ENCODE results near the gene ITGAL. TPM values are rescaled to one million over a fixed set of nuclear protein-coding genes. Genes with fewer than 3 reads are reported as not detected.

ITGAL gene
- total and polyA plus RNA-seq, 2 of the 13 experiments (the other 11 are each of a cell fraction or from before 2014, with no cell fraction given) = 0.86 to 1.2 TPM

GRCh38 chr16:30553393-30553899 lies 80.9 kb downstream of the ITGAL start:
- Histone ChIP-seq H3K79me2 (ENCODE audit: insufficient read depth, low read length) (peaks cover 21% of the 10 kb centered on the region), H3K27me3 (ENCODE audit: control insufficient read depth in 1 of 2, insufficient read depth in 2 of 2, low read length in 2 of 2) (no peaks in the 10 kb centered on the region), H4K20me1 (ENCODE audit: insufficient read depth, low read length) (no peaks in the 10 kb centered on the region), H3K4me1 (ENCODE audit: insufficient read depth, low read length) (peaks cover 50% of the 10 kb centered on the region), H3K4me3 (replicated peaks in 1 of 3; ENCODE audit: insufficient read depth in 1 of 3, low read depth in 2 of 3, low read length in 3 of 3) (no peak overlapping the region), H3K9me3 (ENCODE audit: low read length) (no peaks in the 10 kb centered on the region), H3K9ac (ENCODE audit: insufficient read depth, low read depth, low read length) (no peak overlapping the region), H3K4me2 (ENCODE audit: low read depth, low read length) (no peak overlapping the region), H3K36me3 (replicated peaks in 1 of 2; ENCODE audit: control insufficient read depth in 1 of 2, insufficient read depth in 2 of 2, low read length in 2 of 2) (peaks cover 0 to 25% of the 10 kb centered on the region in 2 experiments; a peak in 4 of 5 replicates), H3K27ac (ENCODE audit: extremely low read length, insufficient read depth, low read length) (no peak overlapping the region), H2AFZ (ENCODE audit: low read length) (no peak overlapping the region)
- FAIRE-seq (no peak), DNase-seq (ENCODE audit: low spot score) (no peak), ATAC-seq (no peak)
- POLR2A ChIA-PET = interaction anchor here (1.0 to 2.2 kb wide), 2 partner anchors 12 to 20 kb away, joined by 4 to 12 read pairs; no protein-coding TSS in a partner anchor
- CTCF ChIA-PET (ENCODE audit: low intra/inter-chr PET ratio, low total read pairs) = no interaction called here
- in situ Hi-C loops (cut with HindIII; ENCODE audit: extremely low pct_ligation_motif_present, low pct_unique_long_range_greater_than_20kb) = no loop called here
- WGBS (ENCODE audit: low lambda C conversion rate) = 97% methylated on average over 2 of the region's 2 CpGs
- BruUV-seq (replicated peaks) = no TSS peak
- intact Hi-C loops (cut with micrococcal nuclease; ENCODE audit: unreplicated experiment) = no loop called here
- TF ChIP-seq, protein P1, sequence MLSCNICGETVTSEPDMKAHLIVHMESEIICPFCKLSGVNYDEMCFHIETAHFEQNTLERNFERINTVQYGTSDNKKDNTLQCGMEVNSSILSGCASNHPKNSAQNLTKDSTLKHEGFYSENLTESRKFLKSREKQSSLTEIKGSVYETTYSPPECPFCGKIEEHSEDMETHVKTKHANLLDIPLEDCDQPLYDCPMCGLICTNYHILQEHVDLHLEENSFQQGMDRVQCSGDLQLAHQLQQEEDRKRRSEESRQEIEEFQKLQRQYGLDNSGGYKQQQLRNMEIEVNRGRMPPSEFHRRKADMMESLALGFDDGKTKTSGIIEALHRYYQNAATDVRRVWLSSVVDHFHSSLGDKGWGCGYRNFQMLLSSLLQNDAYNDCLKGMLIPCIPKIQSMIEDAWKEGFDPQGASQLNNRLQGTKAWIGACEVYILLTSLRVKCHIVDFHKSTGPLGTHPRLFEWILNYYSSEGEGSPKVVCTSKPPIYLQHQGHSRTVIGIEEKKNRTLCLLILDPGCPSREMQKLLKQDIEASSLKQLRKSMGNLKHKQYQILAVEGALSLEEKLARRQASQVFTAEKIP (CRISPR knock-in tag; IDR thresholded peaks at IDR 0.05; ENCODE audit: borderline replicate concordance) = no peak
- TF ChIP-seq ARNTL (CRISPR knock-in tag; IDR thresholded peaks at IDR 0.05) = no peak
- TF ChIP-seq ZNF17 (CRISPR knock-in tag; IDR thresholded peaks at IDR 0.05) = no peak
- no peak for TF ChIP-seq RARA (CRISPR knock-in tag; IDR thresholded peaks at IDR 0.05)
- no peak for TF ChIP-seq PHF21A (CRISPR knock-in tag; IDR thresholded peaks at IDR 0.05)
- TF ChIP-seq UBTF (CRISPR knock-in tag; IDR thresholded peaks at IDR 0.05) = no peak
- no peak for TF ChIP-seq RFXANK (CRISPR knock-in tag; IDR thresholded peaks at IDR 0.05)
- peak in 1 of 2 experiments; percentile 26; a peak in 1 of 4 replicates for TF ChIP-seq POLR2A (IDR thresholded peaks at IDR 0.05; ENCODE audit: insufficient read depth in 1 of 2, low read depth in 2 of 2, low read length in 2 of 2)
- no peak for TF ChIP-seq CCAR2 (optimal IDR thresholded peaks at IDR 0.05; ENCODE audit: low read depth, low read length)
- TF ChIP-seq PAWR (CRISPR knock-in tag; IDR thresholded peaks at IDR 0.05; ENCODE audit: borderline replicate concordance) = no peak
- TF ChIP-seq ZNF501 (CRISPR knock-in tag; IDR thresholded peaks at IDR 0.05) = no peak
- no peak for TF ChIP-seq POGZ (CRISPR knock-in tag; IDR thresholded peaks at IDR 0.05)
- TF ChIP-seq, protein P2, sequence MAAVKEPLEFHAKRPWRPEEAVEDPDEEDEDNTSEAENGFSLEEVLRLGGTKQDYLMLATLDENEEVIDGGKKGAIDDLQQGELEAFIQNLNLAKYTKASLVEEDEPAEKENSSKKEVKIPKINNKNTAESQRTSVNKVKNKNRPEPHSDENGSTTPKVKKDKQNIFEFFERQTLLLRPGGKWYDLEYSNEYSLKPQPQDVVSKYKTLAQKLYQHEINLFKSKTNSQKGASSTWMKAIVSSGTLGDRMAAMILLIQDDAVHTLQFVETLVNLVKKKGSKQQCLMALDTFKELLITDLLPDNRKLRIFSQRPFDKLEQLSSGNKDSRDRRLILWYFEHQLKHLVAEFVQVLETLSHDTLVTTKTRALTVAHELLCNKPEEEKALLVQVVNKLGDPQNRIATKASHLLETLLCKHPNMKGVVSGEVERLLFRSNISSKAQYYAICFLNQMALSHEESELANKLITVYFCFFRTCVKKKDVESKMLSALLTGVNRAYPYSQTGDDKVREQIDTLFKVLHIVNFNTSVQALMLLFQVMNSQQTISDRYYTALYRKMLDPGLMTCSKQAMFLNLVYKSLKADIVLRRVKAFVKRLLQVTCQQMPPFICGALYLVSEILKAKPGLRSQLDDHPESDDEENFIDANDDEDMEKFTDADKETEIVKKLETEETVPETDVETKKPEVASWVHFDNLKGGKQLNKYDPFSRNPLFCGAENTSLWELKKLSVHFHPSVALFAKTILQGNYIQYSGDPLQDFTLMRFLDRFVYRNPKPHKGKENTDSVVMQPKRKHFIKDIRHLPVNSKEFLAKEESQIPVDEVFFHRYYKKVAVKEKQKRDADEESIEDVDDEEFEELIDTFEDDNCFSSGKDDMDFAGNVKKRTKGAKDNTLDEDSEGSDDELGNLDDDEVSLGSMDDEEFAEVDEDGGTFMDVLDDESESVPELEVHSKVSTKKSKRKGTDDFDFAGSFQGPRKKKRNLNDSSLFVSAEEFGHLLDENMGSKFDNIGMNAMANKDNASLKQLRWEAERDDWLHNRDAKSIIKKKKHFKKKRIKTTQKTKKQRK (IDR thresholded peaks at IDR 0.05; ENCODE audit: low read length) = no peak
- no peak for TF ChIP-seq DMAP1 (CRISPR knock-in tag; IDR thresholded peaks at IDR 0.05)
- no peak for TF ChIP-seq EEA1 (CRISPR knock-in tag; IDR thresholded peaks at IDR 0.05; ENCODE audit: borderline replicate concordance)
- TF ChIP-seq ZSCAN9 (CRISPR knock-in tag; IDR thresholded peaks at IDR 0.05; ENCODE audit: borderline replicate concordance) = no peak
- TF ChIP-seq ZNF205 (CRISPR knock-in tag; IDR thresholded peaks at IDR 0.05) = 0 out of 2 replicates have a peak, but pooled peaks have one; percentile 13
- TF ChIP-seq ATF7-NPFF (CRISPR knock-in tag; IDR thresholded peaks at IDR 0.05; ENCODE audit: low read depth) = no peak
- TF ChIP-seq SSRP1 (CRISPR knock-in tag; IDR thresholded peaks at IDR 0.05) = no peak
